GM18868 (cell line): ENCODE results near the gene EZH2.

ENCODE experiments used
- ATAC-seq: cut with Tn5 transposase; IDR thresholded peaks from one replicate; pipeline ENCODE4 v1.9.1; 2021; ENCODE audit warnings: mild to moderate bottlenecking, moderate library complexity; ENCODE audit not compliant: unreplicated experiment

The EZH2 gene

DNA sequence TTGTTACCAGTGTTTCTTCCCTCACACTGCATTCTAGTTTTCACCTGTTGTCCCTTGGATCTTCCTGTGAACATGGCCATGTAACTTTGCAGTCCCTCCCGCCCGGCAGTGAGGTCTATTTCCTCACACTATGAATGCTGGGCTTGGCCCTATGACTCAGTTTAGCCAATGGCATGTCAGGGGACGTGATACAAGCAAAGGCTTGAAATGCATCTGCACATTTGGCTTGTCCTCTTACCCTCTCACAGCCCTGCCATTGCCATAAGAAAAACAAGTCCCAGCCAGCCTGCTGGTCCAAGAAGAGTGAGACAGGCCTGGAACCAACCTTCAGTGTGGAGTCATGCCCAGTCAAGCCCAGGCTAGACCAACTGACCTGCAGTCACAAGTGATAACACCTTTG, 17.1 kb upstream of the EZH2 start:
- no peak for ATAC-seq

DNA sequence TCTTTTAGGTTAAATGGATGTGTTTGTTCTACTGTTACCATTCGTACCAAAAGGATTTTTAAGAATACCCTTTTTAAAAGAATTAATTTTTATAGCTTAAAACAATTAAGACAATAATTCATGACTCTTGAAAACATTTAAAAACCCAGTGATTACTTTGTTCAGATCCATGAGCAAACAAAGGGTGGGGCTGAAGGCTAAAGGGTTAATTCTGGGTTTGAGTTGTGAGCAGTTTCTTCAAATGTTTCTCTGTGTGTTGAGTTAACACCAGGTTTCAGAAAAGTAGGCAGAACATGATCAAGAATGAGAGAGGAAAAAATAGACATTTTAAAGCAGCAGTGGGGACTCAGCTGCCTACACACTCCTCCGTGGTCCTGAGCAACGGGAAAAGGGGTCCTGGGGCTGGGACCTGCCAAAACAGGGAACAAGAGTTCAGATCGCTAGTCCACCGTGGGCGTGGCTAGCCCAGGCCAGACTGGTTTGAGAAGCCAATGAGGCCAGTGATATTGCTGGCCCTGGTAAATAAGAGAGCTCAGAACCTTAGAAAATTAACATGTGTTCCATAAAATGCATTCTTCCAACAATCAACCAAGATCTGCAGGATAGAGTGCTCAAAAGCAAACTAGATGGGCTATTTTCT, 14.9 kb upstream of the EZH2 start:
- ATAC-seq: no peak

DNA sequence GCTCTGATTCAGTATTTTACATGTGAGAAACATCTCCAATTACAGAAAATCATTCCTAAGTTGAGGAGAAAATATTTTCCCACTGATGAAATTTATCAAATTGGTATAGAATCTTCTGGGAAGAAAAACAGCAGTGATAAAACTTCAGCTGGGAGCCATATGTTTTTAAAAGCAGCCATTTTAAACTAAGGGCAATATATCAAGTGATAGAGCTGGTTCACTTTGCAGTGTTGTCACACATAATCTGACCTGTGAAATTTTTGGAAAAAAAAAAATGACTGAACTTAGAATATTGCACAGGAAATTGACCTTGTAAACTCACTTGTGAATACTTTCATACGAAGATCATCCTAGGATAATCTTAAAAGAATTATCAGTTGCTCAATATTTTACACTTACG, 10.5 kb upstream of the EZH2 start:
- ATAC-seq: no peak

DNA sequence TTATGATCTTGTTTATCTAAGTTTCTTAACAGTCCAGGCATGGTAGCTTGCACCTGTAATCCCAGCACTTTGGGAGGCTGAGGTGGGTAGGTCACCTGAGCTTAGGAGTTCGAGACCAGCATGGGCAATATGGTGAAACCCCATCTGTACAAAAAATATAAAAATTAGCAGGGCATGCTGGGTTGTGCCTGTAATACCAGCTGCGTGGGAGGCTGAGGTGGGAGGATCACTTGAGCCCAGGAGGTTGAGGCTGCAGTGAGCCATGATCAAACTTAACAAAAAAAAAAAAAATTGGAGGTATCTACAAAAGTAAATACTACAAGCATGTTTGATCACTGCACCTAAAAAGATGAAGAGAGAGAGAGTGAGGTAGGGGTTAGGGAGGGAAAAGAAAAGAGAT, 9.0 kb upstream of the EZH2 start:
- no peak for ATAC-seq

DNA sequence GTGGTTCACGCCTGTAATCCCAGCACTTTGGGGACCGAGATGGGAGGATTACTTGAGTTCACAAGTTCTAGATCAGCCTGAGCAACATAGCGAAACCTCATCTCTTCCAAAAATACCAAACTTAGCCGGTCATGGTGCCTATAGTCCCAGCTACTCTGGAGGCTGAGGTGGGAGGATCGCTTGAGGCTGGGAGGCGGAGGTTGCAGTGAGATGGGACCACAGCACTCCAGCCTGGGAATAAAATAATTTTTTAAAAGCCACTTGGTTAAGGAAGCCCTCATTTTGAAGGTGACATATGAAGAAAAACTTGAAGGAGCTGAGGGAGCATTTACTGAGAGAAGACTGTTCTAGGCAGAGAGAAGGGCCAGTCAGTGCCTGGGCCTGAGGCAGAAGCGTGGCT, 4.2 kb upstream of the EZH2 start:
- no peak for ATAC-seq

DNA sequence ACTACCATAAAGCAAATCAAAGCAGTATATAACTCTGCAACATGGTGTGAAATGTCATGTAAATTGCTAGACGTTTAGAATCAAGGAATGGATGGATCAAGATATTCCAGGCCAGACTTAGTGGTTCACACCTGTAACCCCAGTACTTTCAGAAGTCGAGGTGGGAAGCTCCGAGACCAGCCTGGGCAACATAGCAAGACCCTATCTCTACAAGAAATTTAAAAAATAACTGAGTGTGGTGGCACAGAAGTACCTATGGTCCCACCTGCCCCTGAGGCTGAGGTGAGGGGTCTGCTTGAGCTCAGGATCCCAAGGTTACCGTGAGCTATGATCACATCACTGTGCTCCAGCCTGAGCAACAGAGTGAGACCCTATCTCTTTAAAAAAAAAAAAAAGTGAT, 2.8 kb upstream of the EZH2 start:
- no peak for ATAC-seq

DNA sequence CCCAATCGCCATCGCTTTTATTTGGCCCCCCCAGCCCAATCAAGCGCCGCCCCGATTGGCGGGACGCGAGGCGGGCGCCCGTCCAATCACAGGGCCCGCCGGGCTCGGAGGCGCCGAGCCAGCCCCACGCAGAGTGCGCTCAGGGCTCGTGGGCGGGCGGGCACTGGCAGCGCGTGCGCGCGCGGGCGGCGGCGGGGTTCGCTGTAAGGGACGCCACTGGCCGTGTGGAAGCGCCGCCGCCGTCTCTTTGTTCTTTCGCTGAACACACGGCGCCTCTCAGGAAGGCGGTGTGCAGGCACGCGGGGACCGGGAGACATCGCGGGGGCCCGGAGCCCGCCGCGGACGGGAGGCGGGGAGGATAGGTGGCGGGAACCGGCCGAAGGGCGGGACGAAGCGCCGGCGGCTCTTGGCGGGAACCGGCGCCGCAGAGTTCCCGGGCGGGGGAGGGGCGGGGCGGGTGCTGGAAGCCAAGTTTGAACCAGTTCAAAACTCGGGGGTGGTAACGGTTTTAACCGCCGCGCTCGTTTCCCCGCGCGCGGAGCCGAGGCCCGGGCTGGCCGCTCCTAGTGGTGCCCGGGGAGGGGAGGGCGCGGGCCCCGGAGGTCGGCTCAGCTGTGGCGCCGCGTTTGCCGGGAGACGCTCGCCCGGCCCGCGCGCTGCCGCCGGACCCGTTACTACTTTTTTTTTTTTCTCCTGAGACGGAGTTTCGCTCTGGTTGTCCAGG, 370 bp upstream of the EZH2 start:
- ATAC-seq: peak; percentile 88

DNA sequence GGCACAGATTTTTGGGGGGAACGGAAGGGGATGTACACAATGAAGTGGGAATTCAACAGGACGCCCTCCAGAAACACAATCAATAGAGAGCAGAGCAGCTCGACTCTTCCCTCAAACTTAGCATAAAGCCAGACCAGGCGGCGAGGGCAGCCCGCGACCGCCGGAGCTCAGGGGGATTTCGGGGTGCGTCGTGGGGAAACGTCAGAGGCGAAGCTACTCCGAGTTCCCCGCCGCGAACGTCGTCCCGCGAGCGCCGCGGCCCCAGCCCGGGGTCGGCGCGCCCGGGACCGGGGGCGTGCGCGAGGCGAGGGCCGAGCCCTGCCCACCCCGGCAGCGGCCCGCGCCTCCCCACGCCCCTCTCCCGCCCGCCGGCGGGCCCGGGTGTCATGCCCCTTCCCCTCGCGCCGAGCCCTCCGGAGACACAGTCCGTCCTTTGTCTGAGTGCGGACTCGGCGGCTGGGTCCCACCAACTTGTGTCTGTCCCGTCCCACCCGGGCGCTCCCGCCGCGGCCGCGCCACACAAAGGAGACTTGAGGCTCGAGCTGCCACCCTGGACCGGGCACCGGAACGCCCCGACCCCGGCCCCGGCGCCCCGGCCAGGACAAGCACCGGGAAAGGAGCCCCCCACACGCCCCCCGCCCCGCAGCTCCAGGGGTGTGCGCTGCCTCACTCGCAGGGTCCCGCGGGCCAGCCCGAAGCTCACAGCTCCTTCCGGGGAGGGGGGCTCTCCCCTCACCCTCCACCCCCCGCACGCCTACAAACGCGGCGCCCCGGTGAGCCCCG, 634 bp downstream of the EZH2 start:
- peak; percentile 32 for ATAC-seq

DNA sequence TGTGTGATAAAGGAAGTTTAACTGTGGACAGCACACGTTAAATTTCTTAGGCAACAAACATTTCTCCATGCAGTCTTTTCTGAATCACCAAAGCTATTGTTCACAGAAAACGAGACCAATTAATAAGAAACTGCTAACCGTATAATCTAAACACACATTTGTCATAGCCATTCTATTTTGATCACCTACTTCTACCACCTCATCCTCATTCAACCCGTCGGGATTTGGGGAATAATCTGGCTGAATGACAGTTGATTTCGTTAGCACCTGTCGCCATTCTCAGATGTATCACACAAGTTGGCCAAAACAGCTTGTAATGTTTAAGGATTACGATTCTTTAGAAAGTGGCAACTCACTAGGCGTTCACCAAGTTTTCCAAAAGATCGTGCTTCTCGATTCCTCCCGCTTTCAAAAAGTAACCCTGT, 1.2 kb downstream of the EZH2 start:
- no peak for ATAC-seq

DNA sequence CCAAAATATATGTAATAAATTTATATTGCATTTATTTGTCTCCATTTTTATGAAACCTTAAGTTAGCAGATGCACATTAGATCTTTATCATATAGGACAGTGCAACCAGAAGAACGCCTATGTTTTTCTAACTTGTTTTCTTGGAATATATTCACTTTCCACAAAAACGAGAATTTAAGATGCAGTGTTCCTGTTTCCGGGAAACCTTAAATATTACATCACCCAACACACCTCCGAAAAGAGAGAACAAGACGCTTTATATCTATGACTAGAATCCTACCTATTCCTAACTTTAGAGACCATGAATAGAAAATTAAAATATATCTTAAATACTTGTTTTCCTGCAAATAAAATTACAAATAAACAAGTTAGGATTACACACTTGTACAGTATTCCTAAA, 1.9 kb downstream of the EZH2 start:
- no peak for ATAC-seq

DNA sequence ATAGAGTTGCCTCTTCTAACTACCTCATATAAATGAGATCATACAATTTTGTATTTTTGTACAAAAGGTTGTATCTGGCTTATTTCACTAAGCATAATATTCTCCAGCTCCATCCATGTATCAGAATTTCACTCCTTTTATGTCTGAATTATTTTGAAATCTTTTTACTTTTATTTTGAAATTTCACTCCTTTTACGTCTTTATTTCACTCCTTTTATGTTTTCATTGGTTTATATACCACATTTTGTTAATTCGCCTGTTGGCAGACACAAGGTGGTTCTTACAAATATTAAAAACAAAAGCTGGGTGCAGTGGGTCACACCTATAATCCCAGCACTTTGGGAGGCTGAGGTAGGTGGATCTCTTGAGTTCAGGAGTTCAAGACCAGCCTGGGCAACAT, 5.8 kb downstream of the EZH2 start:
- ATAC-seq: no peak

DNA sequence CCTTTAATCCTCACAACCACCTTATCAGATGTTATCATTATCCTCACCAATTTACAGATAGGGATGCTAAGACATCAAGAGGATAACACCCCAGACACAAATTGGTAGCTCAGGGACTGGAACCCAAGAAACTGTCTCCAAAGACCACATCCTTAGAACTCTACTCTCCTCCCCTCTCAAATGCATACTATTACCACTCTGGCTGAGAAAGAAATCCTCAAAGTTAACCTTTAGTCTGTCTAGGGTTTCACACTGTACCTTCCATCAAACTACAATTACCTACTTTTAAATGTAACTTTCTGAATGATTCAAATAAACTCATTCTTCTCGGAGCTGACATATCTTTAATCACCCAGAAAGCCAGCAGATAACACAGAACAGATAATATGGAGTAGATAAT, 6.6 kb downstream of the EZH2 start:
- ATAC-seq: no peak

DNA sequence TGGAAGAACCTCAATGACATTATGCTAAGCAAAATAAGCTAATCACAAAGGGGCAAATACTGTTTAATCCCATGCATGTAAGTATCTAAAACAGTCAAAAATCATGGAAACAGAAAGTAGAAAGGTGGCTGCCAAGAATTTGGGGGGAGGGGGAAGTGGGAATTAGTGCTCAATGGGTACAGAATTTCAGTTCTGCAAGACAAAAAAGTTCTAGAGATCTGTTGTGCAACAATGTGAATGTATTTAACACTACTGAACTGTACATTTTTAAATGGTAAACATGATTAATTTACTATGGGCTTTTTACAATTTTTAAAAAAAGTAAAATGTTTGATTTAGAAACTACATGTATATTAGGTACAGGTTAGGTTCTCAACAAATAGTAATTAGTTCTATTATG, 11.9 kb downstream of the EZH2 start:
- ATAC-seq: no peak

DNA sequence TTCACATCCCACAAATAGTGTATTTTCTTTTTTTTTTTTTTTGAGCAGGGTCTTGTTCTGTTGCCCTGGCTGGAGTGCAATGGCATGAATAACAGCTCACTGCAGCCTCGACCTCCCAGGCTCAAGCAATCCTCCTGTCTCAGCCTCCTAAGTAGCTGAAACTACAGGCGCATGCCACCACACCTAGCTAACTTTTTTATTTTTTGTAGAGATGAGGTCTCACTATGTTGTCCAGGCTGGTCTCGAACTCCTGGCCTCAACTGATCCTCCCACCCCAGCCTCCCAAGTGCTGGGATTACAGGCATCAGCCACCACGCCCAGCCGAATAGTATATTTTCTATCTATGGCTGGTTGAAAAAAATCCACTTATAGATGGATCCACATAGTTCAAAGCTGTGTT, 12.5 kb downstream of the EZH2 start:
- no peak for ATAC-seq

DNA sequence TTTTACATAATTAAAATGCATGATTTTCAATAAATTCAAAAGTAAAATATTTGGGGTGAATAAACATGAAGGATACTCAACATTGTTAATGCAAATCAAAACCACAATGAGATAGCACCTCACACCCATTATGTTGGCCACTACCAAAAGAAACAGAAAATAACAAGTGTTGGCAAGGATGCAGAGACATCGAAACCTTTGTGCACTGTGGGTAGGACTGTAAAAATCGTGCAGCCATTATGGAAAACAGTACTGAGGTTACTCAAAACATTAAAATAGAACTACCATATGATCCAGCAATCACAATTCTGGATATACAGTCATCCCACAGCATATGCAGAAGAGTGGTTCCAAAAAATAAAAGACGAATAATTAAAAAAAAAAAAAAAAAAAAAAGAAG, 13.1 kb downstream of the EZH2 start:
- ATAC-seq: no peak

DNA sequence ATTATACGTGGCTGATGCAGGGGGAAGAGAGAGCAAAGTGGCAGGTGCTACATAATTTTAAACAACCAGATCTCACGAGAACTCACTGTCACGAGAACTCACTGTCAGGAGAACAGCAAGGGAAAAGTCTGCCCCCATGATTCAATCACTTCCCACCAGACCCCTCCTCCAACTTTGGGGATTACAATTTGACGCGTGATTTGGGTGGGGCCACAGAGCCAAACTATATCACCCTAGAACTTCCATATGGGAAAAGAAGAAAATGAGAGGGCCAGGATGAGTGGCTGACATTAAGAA, 15.8 kb downstream of the EZH2 start:
- no peak for ATAC-seq

DNA sequence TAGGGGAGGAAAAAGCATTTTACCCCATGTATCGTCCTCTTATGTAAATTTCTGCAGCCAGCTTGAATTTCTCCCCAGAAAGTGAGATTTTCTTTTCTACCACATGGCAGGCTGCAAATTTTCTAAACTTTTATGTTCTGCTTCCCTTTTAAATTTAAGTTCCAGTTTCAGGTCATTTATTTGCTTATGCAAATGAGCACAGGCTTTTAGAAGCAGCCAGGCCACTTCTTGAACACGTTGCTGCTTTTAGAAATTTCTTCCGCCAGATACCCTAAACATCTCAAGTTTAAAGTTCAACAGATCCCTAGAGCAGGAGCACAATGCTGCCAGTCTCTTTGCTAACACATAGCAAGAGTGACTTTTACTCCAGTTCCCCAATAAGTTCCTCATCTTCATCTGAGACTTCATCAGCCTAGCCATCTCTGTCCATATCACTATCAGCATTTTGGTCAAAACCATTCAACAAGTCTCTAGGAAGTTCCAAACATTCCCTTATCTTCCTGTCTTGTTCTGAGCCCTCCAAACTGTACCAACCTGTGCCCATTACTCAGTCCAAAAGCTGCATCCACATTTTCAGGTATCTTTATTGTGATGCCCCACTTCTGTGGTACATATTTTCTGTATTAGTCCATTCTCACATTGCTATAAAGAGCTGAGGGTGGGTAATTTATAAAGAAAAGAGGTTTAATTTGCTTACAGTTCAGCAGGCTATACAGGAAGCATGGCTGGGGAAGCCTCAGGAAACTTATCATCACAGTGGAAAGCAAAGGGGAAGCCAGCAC, 16.3 kb downstream of the EZH2 start:
- ATAC-seq: no peak

DNA sequence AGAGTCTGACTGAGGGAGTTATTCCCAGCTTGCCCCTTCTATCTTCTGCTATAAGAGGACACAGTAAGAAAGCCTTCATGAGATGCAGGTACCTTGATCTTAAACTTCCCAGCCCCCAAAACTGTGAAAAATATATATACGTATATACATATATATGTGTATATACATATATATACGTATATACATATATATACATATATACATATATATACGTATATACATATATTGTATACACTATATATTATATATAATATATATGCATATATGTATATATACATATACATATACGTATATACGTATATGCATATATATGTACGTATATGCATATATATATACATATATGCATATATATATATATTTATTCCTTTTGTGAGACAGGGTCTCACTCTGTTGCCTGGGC, 17.7 kb downstream of the EZH2 start:
- ATAC-seq: no peak

DNA sequence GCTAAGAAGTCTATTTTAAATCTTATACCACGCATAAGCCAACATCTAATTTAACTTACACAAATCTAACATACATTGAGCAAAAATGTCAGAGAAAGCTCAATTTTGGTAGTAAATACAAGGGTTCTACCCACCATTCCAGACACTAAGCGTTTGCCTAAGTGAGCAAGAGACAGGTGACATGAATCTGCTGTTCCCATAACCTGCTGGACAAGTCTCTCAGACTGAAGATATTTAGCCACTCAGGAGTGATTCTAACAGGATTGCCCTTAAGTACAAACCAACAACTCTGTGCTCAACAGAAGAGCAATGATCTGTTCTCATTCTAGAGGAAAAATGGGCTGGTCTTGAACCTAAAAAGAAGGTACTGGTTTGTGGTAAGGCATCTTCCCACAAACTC, 18.8 kb downstream of the EZH2 start:
- ATAC-seq: no peak

DNA sequence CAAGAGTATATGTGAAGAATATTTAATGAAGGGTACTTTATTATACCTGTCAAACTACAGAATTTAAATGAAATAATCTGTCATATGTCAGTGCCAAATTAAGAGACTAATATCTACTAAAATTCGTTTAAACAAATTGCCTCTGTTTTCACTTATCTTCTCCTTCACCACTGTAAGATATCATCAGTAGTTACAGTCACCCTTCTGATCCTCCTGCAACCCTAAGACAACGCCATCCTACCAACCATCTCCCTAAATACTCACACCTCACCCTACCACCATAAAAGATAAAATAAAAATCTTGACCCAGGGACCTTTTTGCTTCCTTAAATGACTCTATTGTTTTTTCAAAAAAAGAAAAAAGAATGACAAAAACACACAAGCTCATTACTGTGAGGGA, 20.8 kb downstream of the EZH2 start:
- no peak for ATAC-seq

DNA sequence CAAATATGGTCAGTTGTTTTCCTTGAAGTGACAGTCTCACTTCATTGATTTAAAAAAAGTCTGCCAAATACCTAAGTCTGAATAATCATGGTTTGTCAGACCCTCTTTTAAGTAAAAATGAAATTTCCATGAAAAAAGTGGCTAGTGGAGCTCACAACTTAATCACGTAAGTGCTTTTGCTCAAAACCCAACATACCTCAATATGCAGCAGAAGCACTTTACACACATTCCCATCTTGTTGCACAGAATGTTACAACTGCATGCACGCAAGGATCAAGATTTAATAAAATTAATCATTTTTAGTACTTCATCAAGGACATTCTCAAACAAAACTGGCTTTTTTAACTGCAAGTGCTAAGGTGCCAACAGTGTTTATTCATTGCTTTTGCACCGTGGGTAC, 21.6 kb downstream of the EZH2 start:
- no peak for ATAC-seq

DNA sequence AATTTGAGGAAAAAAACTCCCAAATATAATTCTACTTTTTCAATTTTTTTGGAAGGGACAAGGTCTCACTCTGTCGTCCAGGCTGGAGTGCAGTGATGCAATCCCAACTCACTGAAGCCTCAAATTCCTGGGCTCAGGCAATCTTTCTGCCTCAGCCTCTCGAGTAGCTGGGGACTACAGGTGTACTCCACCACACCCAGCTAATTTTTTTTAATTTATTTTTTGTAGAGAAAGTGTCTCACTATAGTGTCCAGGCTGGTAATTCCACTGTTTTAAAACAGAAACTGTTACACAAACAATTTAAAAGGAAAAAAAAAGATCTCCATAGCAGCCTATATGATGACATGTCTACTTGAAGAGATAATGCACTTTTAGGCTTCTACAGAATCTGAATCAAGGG, 25.6 kb downstream of the EZH2 start:
- no peak for ATAC-seq
